H1 (cell line): Measurements from ENCODE around the gene TAF3. TPM values are rescaled to one million over a fixed set of nuclear protein-coding genes. Genes with fewer than 3 reads are reported as not detected.

Experiments used
- ATF3 ChIP-seq: IDR thresholded peaks from 2 replicates; pipeline ENCODE4 v1.6.1; 2011; ENCODE audit warnings: low read depth, mild to moderate bottlenecking, low read length; ENCODE audit not compliant: insufficient read depth
- CHD7 ChIP-seq: fragments of 300-600 bp; sonication (generic); IDR thresholded peaks from 2 replicates; pipeline ENCODE4 v1.7.1; 2012; ENCODE audit warnings: low read length, moderate library complexity, mild to moderate bottlenecking, inconsistent platforms; ENCODE audit not compliant: insufficient replicate concordance
- JUN ChIP-seq: IDR thresholded peaks from 2 replicates; pipeline ENCODE4 v1.6.1; 2011; ENCODE audit warnings: low read depth, mild to moderate bottlenecking, improper control_type of control experiment, low read length
- RXRA ChIP-seq: IDR thresholded peaks from 2 replicates; pipeline ENCODE4 v1.6.1; 2011; ENCODE audit warnings: low read depth, mild to moderate bottlenecking, low read length, moderate library complexity; ENCODE audit not compliant: insufficient read depth
- SIX5 ChIP-seq: IDR thresholded peaks from 2 replicates; pipeline ENCODE4 v1.6.1; 2011; ENCODE audit warnings: mild to moderate bottlenecking, low read depth, low read length
- ZNF274 ChIP-seq: IDR thresholded peaks from 2 replicates; pipeline ENCODE4 v1.7.0; 2012; ENCODE audit warnings: low read length, borderline replicate concordance; ENCODE audit errors: extremely low read depth
- polyA plus RNA-seq, 7 experiments: library from polyadenylated mRNA; depleted of rRNA in 3 of 7; stranded (reverse) in 5 of 7; unstranded in 2 of 7; fragments of >200 nt in 5 of 7; fragments of 200-250 nt in 2 of 7; gene quantifications; 1 replicate in 5 of 7; 2 replicates in 1 of 7; 4 replicates in 1 of 7; pipeline versions ENCODE4 v1.2.1 to v1.2.3, GENCODE V29; 2011 to 2013; ENCODE audit warnings: missing spikeins in 2 of 7, mixed read lengths in 2 of 7
- total RNA-seq: library from RNA; stranded (reverse); fragmentation: NEBNext Ultra II Directional; extraction: Animal tissue kit (Norgen Biotek cat#: 25700); gene quantifications from 2 replicates; pipeline ENCODE4 v1.2.1, GENCODE V29; 2021

TAF3 gene
- total and polyA plus RNA-seq, 2 of the 8 experiments (the other 6 are each of a cell fraction or from before 2014, with no cell fraction given): 1.5 to 11.2 TPM

- TF ChIP-seq CHD7 (no peak), SIX5 (no peak), RXRA (no peak), JUN (no peak), ZNF274 (no peak), ATF3 (no peak)
- TF ChIP-seq, all 59 proteins: peak for 0
Measured at GRCh38 chr10:7797582-7797981, 20.7 kb upstream of the TAF3 start (continued).
